Stimulated activated CD8-positive, alpha-beta memory T cell treated with anti-CD3 and anti-CD28 coated beads, Interleukin-7, amount 100 ng/mL, for 48 hours (primary cell): Measurements from ENCODE around the gene PI16.
A peak's percentile ranks its signal among the peaks of the same experiment; 100 is the strongest.
"Not testable (repeated sequence)": the region's sequence is repeated elsewhere in the genome, so short reads cannot be mapped to it uniquely, and the experiment has no call there.

Experiments used
- DNase-seq, 2 donors: peaks; one replicate each; pipeline ENCODE4 v3.0.0-alpha.2; 2020; ENCODE audit warnings: low read depth in 1 of 2; ENCODE audit errors: extremely low read depth in 1 of 2

The PI16 gene

GRCh38 chr6:36928547-36928918 is 26.0 kb upstream of the PI16 start:
- no peak for DNase-seq

GRCh38 chr6:36929152-36929551 is 25.4 kb upstream of the PI16 start:
- no peak for DNase-seq

GRCh38 chr6:36929607-36930006 is 24.9 kb upstream of the PI16 start:
- no peak for DNase-seq

- DNase-seq: no peak
These were observed 24.1 kb upstream of the PI16 start for GRCh38 chr6:36930483-36930882.

GRCh38 chr6:36933102-36933501 is 21.4 kb upstream of the PI16 start:
- no peak for DNase-seq

- no peak for DNase-seq
These were observed 21.0 kb upstream of the PI16 start for GRCh38 chr6:36933519-36933918.

- DNase-seq: no peak
These were observed 19.6 kb upstream of the PI16 start for GRCh38 chr6:36934901-36935300.

GRCh38 chr6:36936824-36937223 is 17.7 kb upstream of the PI16 start:
- no peak for DNase-seq

- DNase-seq: no peak
These were observed 16.6 kb upstream of the PI16 start for GRCh38 chr6:36937896-36938295.

- no peak for DNase-seq
These were observed 16.0 kb upstream of the PI16 start for GRCh38 chr6:36938536-36938935.

- not testable (repeated sequence) for DNase-seq
These were observed 15.5 kb upstream of the PI16 start for GRCh38 chr6:36939005-36939404.

- DNase-seq: no peak
These were observed 14.5 kb upstream of the PI16 start for GRCh38 chr6:36940027-36940426.

GRCh38 chr6:36941561-36941960 is 13.0 kb upstream of the PI16 start:
- DNase-seq: not testable (repeated sequence)

GRCh38 chr6:36942329-36942728 is 12.2 kb upstream of the PI16 start:
- DNase-seq: not testable (repeated sequence)

- DNase-seq: no peak
These were observed 9.9 kb upstream of the PI16 start for GRCh38 chr6:36944650-36945049.

GRCh38 chr6:36945301-36945700 is 9.2 kb upstream of the PI16 start:
- no peak for DNase-seq

- DNase-seq: no peak
These were observed 8.0 kb upstream of the PI16 start for GRCh38 chr6:36946526-36946925.

GRCh38 chr6:36947570-36948351 is 6.8 kb upstream of the PI16 start:
- DNase-seq: peak in 1 of 2 donors; percentile 7

- not testable (repeated sequence) for DNase-seq
These were observed 5.5 kb upstream of the PI16 start for GRCh38 chr6:36949076-36949475.

- no peak for DNase-seq
These were observed 4.9 kb upstream of the PI16 start for GRCh38 chr6:36949636-36950035.

GRCh38 chr6:36953931-36954261 is 642 bp upstream of the PI16 start:
- DNase-seq: no peak

- no peak for DNase-seq
These were observed 598 bp downstream of the PI16 start for GRCh38 chr6:36955136-36955535.
